GM12878 (cell line): ENCODE data around the gene IL4I1. TPM values are rescaled to one million over a fixed set of nuclear protein-coding genes. Genes with fewer than 3 reads are reported as not detected.

ENCODE experiments used
- CBX3 ChIP-seq: fragments of 200-600 bp; sonication (generic); IDR thresholded peaks from 2 replicates; pipeline ENCODE4 v1.6.1; 2016; ENCODE audit warnings: low read depth, borderline replicate concordance
- GABPA ChIP-seq: IDR thresholded peaks from 2 replicates; pipeline ENCODE4 v1.6.1; 2014; ENCODE audit warnings: antibody characterized with exemption, low read depth, mild to moderate bottlenecking, inconsistent platforms
- JUND ChIP-seq: IDR thresholded peaks from 2 replicates; pipeline ENCODE4 v1.6.1; 2012; ENCODE audit warnings: low read depth, mild to moderate bottlenecking, low read length, improper control_type of control experiment, moderate library complexity
- MXI1 ChIP-seq: fragments of 150-350 bp; IDR thresholded peaks from 2 replicates; pipeline ENCODE4 v1.6.1; 2011; ENCODE audit warnings: low read depth, mild to moderate bottlenecking, inconsistent platforms, low read length, improper control_type of control experiment
- STAT1 ChIP-seq: fragments of 450-650 bp; conservative IDR thresholded peaks from 2 replicates; pipeline ENCODE4 v1.6.1; 2014; ENCODE audit warnings: antibody characterized with exemption, mild to moderate bottlenecking
- polyA plus RNA-seq, 11 experiments: library from polyadenylated mRNA; depleted of rRNA in 4 of 11; unstranded in 6 of 11; stranded (reverse) in 5 of 11; fragments of >200 nt; fragmentation: Nextera tagmentation in 4 of 11; fragmentation: Illumina TruSeq in 1 of 11; extraction: Ambion mirVana in 4 of 11; extraction: Trizol in 1 of 11; gene quantifications; 1 replicate in 1 of 11; 2 replicates in 10 of 11; pipeline versions ENCODE4 v1.2.1 to v1.2.3, GENCODE V29; 2011 to 2016; ENCODE audit warnings: inconsistent platforms in 2 of 11, missing spikeins in 2 of 11, low read depth in 1 of 11
- total RNA-seq, 4 experiments: library from RNA; depleted of rRNA in 3 of 4; stranded (reverse); fragments of >200 nt in 3 of 4; fragmentation: Illumina TruSeq in 1 of 4; extraction: Trizol in 1 of 4; gene quantifications; 2 replicates each; pipeline versions ENCODE4 v1.2.1 to v1.2.3, GENCODE V29; 2013 to 2021
- TF ChIP-seq, protein P1 (sequence below): IDR thresholded peaks from 2 replicates; pipeline ENCODE4 v1.6.1; 2012; ENCODE audit warnings: mild to moderate bottlenecking, low read depth, low read length

IL4I1 gene
- total and polyA plus RNA-seq, 10 of the 15 experiments (the other 5 are each of a cell fraction or from before 2014, with no cell fraction given): 0.62 to 83.8 (median 42.8) TPM

- TF ChIP-seq, protein P1, sequence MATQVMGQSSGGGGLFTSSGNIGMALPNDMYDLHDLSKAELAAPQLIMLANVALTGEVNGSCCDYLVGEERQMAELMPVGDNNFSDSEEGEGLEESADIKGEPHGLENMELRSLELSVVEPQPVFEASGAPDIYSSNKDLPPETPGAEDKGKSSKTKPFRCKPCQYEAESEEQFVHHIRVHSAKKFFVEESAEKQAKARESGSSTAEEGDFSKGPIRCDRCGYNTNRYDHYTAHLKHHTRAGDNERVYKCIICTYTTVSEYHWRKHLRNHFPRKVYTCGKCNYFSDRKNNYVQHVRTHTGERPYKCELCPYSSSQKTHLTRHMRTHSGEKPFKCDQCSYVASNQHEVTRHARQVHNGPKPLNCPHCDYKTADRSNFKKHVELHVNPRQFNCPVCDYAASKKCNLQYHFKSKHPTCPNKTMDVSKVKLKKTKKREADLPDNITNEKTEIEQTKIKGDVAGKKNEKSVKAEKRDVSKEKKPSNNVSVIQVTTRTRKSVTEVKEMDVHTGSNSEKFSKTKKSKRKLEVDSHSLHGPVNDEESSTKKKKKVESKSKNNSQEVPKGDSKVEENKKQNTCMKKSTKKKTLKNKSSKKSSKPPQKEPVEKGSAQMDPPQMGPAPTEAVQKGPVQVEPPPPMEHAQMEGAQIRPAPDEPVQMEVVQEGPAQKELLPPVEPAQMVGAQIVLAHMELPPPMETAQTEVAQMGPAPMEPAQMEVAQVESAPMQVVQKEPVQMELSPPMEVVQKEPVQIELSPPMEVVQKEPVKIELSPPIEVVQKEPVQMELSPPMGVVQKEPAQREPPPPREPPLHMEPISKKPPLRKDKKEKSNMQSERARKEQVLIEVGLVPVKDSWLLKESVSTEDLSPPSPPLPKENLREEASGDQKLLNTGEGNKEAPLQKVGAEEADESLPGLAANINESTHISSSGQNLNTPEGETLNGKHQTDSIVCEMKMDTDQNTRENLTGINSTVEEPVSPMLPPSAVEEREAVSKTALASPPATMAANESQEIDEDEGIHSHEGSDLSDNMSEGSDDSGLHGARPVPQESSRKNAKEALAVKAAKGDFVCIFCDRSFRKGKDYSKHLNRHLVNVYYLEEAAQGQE: no peak
- no peak for TF ChIP-seq GABPA
- TF ChIP-seq MXI1: peak; percentile 38; the same call in 1 of the 2 replicates
- TF ChIP-seq JUND: no peak
- no peak; the same call in 1 of the 2 replicates for TF ChIP-seq STAT1
- TF ChIP-seq CBX3: no peak
Observed at GRCh38 chr19:49929611-49930482, 33.2 kb upstream of the IL4I1 start (continued).
